ENCODE results near the gene RBM19. TPM values are rescaled to one million over a fixed set of nuclear protein-coding genes. Genes with fewer than 3 reads are reported as not detected.

The RBM19 gene
- total and polyA plus RNA-seq, 4 donors = 7.9 to 18.7 (median 9.0) TPM

- no peaks in the 10 kb centered on the region for H3K27me3 ChIP-seq (ENCODE audit: control insufficient read depth in 4 of 4, insufficient read depth in 4 of 4, low read length in 3 of 4)
- H3K27ac ChIP-seq (ENCODE audit: low read depth in 1 of 2, low read length in 2 of 2) = no peak overlapping the region
- no peak for DNase-seq (ENCODE audit: low spot score)
Observed at GRCh38 chr12:113875691-113876090, 90.4 kb downstream of the RBM19 start.

More at GRCh38 chr12:113875691-113876090, 90.4 kb downstream of the RBM19 start:
- Histone ChIP-seq H3K4me1 (ENCODE audit: control insufficient read depth in 4 of 4, insufficient read depth in 4 of 4, low read length in 3 of 4) (no peaks in the 10 kb centered on the region), H3K36me3 (ENCODE audit: control insufficient read depth in 4 of 4, insufficient read depth in 3 of 4, low read depth in 1 of 4, low read length in 3 of 4) (peaks cover 0 to 4% (median under 1%) of the 10 kb centered on the region in 4 donors), H3K4me3 (ENCODE audit: low read depth in 1 of 3, low read length in 3 of 3) (no peak overlapping the region), H3K9me3 (ENCODE audit: control insufficient read depth in 4 of 4, low read length in 3 of 4) (no peaks in the 10 kb centered on the region), H3K9ac (ENCODE audit: low read depth in 1 of 2, low read length in 2 of 2) (no peak overlapping the region)
- WGBS = 85% methylated on average over 10 of the region's 10 CpGs
- TF ChIP-seq MAX (IDR thresholded peaks at IDR 0.05) = no peak
- no peak for TF ChIP-seq ATF3 (IDR thresholded peaks at IDR 0.05)
- no peak for TF ChIP-seq JUND (IDR thresholded peaks at IDR 0.05)
- TF ChIP-seq HNF4G (IDR thresholded peaks at IDR 0.05) = no peak
- no peak for TF ChIP-seq NR2F2 (IDR thresholded peaks at IDR 0.05)
- no peak for TF ChIP-seq RAD21 (IDR thresholded peaks at IDR 0.05)
- no peak for TF ChIP-seq REST (IDR thresholded peaks at IDR 0.05)
- no peak for TF ChIP-seq FOXA2 (IDR thresholded peaks at IDR 0.05)
- no peak for TF ChIP-seq HNF4A (conservative IDR thresholded peaks at IDR 0.05)
- no peak for TF ChIP-seq ZBTB33 (IDR thresholded peaks at IDR 0.05)
- TF ChIP-seq FOXA1 (IDR thresholded peaks at IDR 0.05) = no peak
- TF ChIP-seq EGR1 (IDR thresholded peaks at IDR 0.05; ENCODE audit: low read depth in 2 of 2) = no peak
- no peak for TF ChIP-seq YY1 (IDR thresholded peaks at IDR 0.05)
- no peak for TF ChIP-seq CTCF (IDR thresholded peaks at IDR 0.05; ENCODE audit: low read depth, low read length, missing input control)
- TF ChIP-seq GABPA (IDR thresholded peaks at IDR 0.05 in 1 of 2, conservative IDR thresholded peaks at IDR 0.05 in 1 of 2) = no peak
- no peak for TF ChIP-seq RXRA (IDR thresholded peaks at IDR 0.05)
